SW480 (cell line): ENCODE results near the gene CPB1.
"Not testable (repeated sequence)": the region's sequence is repeated elsewhere in the genome, so short reads cannot be mapped to it uniquely, and the experiment has no call there.

Experiments
- DNase-seq: peaks from one replicate; pipeline ENCODE4 v3.0.0-alpha.2; 2016; ENCODE audit warnings: low spot score

Gene CPB1

DNA sequence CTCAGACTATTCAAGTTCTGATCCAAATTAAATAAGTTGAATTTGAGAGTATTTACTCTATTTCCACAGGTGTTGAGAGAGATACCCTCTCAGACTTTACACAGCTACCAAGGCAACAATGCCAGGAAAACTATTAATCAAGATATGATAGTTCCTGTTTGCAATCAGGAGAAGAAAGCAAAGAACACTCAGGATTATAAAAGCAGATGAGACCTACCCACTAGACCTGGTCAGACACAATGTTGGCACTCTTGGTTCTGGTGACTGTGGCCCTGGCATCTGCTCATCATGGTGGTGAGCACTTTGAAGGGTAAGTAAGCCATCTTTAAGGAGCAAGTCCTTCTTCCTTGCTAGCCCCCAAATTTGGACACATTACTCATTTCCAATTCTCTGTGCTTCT lies at the start of gene CPB1:
TSS of gene CPB1 (plus strand) at position 227 of the 400 bp plus-strand sequence. CDS start at position 240, 13 bp downstream.
- no peak for DNase-seq

- no peak for DNase-seq
These were observed 48.7 kb upstream of the CPB1 start for GRCh38 chr3:148778926-148779325.

DNA sequence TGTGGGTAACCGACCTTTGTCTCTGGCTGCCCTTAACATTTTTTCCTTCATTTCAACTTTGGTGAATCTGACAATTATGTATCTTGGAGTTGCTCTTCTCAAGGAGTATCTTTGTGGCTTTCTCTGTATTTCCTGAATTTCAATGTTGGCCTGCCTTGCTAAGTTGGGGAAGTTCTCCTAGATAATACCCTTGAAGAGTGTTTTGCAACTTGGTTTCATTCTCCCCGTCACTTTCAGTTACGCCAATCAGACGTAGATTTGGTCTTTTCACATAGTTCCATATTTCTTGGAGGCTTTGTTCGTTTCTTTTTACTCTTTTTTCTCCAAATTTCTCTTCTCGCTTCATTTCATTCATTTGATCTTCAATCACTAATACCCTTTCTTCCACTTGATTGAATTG lies 42.6 kb upstream of the CPB1 start:
- not testable (repeated sequence) for DNase-seq

- not testable (repeated sequence) for DNase-seq
These were observed 41.5 kb upstream of the CPB1 start for GRCh38 chr3:148786159-148786558.

- no peak for DNase-seq
These were observed 38.5 kb upstream of the CPB1 start for GRCh38 chr3:148789146-148789545.

- DNase-seq, result no peak
These were observed 37.7 kb upstream of the CPB1 start for GRCh38 chr3:148789906-148790305.

GRCh38 chr3:148790370-148790769 lies 37.2 kb upstream of the CPB1 start:
- DNase-seq, result no peak

DNA sequence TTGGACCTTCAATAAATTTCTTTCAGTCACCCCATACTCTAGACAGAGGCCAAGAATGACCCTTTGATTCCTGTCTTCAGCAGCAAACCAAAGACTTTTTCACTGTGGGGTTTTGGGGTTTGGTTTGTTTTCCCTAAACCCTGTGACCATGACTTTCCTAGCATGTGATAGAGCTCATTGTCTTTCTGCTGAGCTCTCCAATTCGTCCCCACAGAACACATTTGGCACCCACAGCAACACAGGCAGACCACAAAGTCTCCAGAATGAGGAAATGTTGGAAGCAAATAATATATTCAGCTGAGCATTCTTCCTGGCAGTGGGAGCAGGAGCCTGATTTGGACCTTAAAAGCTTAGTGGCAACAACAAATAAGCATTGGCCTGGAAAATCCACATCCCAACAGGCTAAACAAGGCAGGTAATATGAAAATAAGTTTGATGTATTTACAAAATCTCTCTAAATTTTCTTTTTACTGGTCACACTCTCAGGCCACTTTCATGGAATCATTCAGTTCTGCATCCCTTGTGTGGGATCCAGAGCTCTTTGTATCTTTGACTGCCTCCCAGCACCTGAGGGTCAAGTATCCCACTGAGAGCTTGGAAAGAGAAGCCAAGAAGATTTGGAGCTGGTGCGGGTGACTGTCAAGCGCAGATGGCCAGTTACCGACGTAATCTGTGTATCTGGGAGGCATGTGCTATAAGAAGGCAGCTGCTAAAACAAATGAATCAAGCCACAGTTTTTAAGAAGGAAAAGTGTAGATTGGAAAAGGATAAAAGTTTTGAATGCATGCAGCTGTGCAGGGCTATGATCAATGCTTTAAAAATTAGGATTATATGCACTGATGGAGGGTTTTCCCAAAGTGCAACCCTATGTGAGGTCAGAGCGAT lies 36.5 kb upstream of the CPB1 start:
- no peak for DNase-seq

- DNase-seq, result no peak
These were observed 35.7 kb upstream of the CPB1 start for GRCh38 chr3:148791920-148792319.

DNA sequence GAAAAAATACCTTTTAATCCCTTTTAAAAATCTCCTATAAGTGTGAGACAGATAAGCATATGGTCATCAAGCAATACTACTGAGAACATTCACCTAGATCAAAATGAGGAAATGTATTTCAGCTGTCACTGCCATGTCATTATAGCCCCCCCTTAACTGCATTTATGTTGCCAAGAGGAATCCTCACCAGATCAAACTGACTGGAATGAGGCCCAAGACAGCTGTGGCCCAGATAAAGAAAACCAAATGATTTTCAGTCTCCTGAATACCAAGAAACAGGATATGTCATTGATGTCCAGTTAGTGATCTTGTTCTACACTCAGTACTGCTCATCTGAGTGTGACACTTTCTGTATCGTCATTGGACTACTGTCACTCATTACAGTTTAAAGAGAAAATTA lies 35.1 kb upstream of the CPB1 start:
- DNase-seq, result no peak

GRCh38 chr3:148796799-148797198 lies 30.8 kb upstream of the CPB1 start:
- DNase-seq, result peak; percentile 82

DNA sequence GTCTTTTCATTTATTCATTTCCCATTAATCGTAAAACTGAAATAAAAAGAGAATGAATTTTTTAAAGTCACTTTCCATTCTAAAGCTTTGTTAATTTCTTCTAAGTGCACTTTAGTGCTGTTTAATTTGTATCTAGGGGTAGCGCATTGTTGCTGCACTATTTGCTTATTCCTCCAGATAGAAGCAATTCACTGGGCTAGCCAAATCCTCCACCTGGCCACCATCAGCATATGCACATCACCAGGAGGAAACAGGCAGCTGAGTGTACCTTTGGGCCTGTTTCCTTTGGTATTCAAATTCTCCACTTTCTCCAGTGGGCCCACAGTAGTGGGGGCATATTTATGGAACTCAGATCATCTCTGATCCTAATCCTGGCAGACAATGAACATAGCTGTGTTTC lies 29.8 kb upstream of the CPB1 start:
- no peak for DNase-seq

GRCh38 chr3:148800414-148800813 lies 27.2 kb upstream of the CPB1 start:
- DNase-seq, result no peak

DNA sequence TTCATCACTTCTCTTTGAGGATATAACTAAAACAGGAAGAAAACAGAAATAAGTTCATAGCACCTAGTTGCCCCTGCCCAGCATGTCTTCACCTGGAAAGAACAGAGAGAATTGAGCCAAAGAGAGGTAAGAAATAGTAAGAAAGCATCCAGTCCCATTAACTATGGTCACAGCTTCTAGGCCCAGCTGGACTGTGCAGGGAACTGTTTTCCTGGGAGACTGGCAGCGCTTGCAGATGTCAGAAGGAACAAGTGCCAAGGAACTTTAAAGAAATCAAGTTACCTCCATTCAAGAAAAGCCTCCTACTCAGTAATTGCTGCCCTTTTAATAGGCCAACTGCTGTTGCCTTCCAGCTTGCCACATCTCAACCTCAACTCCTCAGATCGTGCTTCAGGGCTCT lies 17.8 kb upstream of the CPB1 start:
- no peak for DNase-seq

GRCh38 chr3:148815316-148816110 lies 12.1 kb upstream of the CPB1 start:
- no peak for DNase-seq

GRCh38 chr3:148816427-148816826 lies 11.2 kb upstream of the CPB1 start:
- DNase-seq, result no peak

DNA sequence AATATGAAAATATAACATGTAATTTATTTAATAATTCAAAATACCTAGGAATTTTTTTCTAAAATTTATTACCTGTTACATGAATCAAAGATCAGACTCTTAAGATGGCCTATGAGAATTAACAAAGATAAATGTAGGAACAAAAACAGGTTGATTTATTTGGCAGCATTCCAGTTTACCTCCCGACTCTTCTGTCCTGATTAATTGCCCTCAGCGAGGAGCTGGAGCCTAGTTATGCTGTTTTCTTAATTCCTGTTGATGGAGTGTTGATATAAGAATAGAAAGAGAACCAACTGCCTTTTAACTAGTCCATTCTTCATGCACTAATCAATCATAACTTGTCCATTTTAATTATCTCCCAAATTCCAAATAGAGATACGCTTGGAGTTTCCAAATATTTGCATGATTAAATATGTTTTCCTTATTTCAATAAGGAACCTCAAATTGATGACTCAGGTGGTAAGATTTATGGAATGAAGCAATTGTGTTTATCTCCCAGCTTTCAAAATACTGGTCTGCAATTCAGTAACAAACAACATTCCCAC lies 10.6 kb upstream of the CPB1 start:
- no peak for DNase-seq

DNA sequence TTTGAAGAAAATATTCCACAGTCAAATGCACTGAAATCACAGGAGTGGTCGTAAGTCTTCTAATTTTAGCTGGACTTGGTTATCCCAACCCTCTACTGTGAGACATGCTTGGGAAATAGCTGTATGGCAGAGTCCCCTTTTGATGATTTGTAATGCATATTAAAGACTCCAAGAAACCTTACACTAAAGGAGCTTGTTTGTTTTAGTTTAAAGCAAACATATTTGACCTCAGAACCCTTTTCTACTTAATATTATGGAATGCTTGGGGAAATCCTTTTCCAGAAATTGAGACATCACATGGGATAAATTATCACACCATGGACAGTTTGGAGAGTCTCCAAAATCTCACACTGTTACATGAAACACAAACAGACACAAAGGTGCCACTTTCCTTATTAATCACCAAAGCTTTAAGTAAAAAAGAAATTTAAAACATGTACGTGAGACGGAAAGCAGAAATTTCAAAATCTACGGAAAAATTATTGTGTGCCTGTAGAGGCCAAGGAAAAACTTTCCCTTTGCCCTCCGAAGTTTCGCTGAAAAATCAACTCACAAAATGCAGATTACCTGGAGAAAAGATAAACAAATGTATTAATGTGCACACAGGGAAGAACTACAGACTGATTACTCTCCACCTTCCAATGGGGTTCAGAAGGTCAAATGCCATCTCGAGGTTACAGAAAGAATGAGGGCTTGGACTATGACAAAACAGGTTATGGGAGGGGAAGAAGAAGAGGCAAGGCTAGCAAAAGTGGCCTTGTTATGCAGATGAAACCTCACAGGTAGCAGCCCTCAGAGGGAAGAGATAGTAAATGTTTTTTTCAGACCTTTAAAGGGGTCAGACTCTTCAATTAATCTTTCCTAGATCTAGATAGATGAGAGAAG lies 7.0 kb upstream of the CPB1 start:
- no peak for DNase-seq

GRCh38 chr3:148823026-148823425 lies 4.6 kb upstream of the CPB1 start:
- DNase-seq, result no peak

- no peak for DNase-seq
These were observed 2.1 kb upstream of the CPB1 start for GRCh38 chr3:148825476-148825875.

DNA sequence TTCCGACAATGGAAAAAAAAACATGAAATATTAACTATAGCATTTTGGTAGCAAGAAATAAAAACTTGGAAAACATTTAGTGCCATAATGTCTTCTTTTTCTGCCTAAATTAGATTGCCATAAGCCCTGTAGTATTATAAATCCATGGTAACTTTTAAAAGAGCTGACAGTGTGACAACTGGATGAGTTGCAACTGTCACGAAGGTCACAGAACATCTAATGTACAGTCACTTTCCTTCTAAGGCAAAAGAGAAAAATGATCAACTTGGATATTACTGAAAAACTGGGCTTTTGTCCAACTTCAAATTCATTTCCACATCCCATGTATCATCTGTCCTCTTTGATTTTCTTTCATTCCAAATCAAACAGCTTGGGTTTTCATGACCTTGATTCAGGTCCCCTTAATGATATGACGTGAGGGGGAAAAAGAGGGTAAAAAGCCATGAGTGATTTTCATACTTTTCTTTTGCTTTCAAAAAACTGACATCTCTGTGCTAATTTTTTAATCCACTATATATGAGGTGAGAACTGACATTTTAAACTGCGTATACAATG lies 602 bp downstream of the CPB1 start:
- DNase-seq, result no peak

- DNase-seq, result no peak
These were observed 2.3 kb downstream of the CPB1 start for GRCh38 chr3:148829926-148830325.
